Fibroblast of the aortic adventitia (primary cell): ENCODE data around the gene SARS1. TPM values are rescaled to one million over a fixed set of nuclear protein-coding genes. Genes with fewer than 3 reads are reported as not detected.
A peak's percentile ranks its signal among the peaks of the same experiment; 100 is the strongest.
"Not testable (repeated sequence)": the region's sequence is repeated elsewhere in the genome, so short reads cannot be mapped to it uniquely, and the experiment has no call there.

Experiments
- DNase-seq: peaks from one replicate; pipeline ENCODE4 v3.0.0-alpha.2; 2010; ENCODE audit warnings: low read depth
- H3K4me3 ChIP-seq: 2 replicates; pipeline ENCODE4 v1.5.1; 2011; ENCODE audit warnings: low read depth, mild to moderate bottlenecking, control low read depth, low read length, moderate library complexity
- total RNA-seq: library from RNA; depleted of rRNA; stranded (reverse); fragments of >200 nt; gene quantifications from 2 replicates; pipeline ENCODE4 v1.2.3, GENCODE V29; 2012; ENCODE audit warnings: low replicate concordance
- TF ChIP-seq, protein P1 (sequence below): IDR thresholded peaks from 2 replicates; pipeline ENCODE4 v1.5.1; 2011; ENCODE audit warnings: mild to moderate bottlenecking, low read length, control low read depth, inconsistent platforms; ENCODE audit not compliant: insufficient read depth

Gene SARS1
- total RNA-seq = 321 and 576 TPM in 2 replicates

GRCh38 chr1:109213824-109214693 lies at the start of gene SARS1:
Gene SARS1, plus strand, starts transcription at chr1:109213918. Its CDS starts 75 bp downstream, at chr1:109213993.
- H3K4me3 ChIP-seq = peak within 1 kb of the TSS; percentile 96
- DNase-seq = peak; percentile 81
- TF ChIP-seq, protein P1, sequence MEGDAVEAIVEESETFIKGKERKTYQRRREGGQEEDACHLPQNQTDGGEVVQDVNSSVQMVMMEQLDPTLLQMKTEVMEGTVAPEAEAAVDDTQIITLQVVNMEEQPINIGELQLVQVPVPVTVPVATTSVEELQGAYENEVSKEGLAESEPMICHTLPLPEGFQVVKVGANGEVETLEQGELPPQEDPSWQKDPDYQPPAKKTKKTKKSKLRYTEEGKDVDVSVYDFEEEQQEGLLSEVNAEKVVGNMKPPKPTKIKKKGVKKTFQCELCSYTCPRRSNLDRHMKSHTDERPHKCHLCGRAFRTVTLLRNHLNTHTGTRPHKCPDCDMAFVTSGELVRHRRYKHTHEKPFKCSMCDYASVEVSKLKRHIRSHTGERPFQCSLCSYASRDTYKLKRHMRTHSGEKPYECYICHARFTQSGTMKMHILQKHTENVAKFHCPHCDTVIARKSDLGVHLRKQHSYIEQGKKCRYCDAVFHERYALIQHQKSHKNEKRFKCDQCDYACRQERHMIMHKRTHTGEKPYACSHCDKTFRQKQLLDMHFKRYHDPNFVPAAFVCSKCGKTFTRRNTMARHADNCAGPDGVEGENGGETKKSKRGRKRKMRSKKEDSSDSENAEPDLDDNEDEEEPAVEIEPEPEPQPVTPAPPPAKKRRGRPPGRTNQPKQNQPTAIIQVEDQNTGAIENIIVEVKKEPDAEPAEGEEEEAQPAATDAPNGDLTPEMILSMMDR = no peak

- DNase-seq = no peak
- H3K4me3 ChIP-seq = no peak overlapping the region
- TF ChIP-seq, protein P1 = no peak
Measured at GRCh38 chr1:109164538-109164937, 49.2 kb upstream of the SARS1 start.

DNA sequence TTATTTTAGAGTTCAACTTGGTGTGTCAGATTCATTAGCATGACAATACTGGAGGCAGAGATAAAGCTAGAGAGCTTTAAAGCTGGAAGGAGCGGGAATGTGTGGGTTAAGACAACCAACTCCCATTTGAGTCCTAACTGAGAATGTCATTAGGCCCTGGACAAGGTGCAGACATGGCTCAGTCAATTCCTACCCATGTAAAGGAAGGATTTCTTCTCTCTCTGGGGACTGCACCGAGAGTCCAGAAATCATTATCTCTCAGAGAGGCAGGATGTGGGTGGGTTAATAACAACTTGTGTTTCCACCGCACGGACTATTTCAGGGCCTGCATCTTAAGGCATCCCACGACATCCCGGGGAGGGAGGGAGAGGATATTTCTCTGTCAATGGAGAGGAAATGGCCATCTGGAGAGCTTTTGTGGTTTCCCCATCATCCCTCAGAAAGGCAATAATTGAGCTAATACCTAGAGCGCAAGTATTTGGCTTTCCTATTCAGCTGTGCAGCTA lies 46.7 kb upstream of the SARS1 start:
- DNase-seq = no peak
- TF ChIP-seq, protein P1 = no peak
- no peak overlapping the region for H3K4me3 ChIP-seq

DNA sequence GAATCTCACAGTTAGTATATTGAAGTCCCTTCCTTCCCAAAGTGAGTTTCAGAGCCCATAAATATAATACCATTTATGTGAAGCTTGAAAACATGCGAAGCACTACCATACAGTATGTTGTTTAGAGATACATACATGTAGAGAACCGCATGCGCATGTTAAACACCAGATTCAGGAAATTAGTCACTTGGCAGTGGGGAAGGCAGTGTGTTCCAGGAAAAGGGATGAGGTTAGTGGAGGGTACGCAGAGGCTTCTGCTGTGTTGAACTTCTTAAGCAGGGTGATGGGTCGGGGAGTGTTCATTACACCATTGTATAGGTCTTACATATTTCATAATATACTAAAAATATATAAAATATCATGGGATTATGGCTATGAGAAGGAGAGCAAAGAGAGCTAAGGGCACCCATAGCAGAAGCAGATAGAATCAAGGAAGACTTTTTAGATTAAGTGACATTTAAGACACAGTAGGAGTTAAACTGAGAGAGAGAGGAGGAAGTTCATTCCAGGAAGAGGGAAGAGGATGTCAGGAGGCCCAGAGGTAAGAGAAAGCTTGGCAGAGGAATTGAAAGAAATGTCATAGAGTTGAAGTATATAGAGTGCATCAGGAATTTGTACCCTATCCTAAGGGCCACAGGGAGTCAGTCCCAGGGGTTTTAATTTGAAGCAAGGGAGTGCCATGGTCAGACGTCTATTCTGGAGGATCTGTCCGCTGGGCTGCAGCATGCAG lies 43.5 kb upstream of the SARS1 start:
- no peak overlapping the region for H3K4me3 ChIP-seq
- TF ChIP-seq, protein P1 = no peak
- peak; percentile 28 for DNase-seq

DNA sequence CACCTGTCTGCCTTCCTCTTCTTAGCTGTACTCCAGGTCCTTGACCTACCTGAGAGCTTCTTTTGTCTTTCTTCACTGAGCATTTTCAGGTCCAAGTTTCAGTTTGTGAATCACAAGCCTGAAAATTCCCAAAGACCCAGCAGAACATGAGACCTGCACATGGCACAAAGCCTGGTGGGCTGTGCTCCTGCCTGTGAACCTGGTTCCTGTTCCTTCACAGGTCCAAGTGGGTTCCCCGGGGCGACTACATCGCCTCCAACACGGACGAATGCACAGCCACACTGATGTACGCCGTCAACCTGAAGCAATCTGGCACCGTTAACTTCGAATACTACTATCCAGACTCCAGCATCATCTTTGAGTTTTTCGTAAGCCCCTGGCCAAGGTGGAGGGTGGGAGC lies 42.1 kb upstream of the SARS1 start:
- H3K4me3 ChIP-seq = no peak overlapping the region
- no peak for DNase-seq
- TF ChIP-seq, protein P1 = no peak

DNA sequence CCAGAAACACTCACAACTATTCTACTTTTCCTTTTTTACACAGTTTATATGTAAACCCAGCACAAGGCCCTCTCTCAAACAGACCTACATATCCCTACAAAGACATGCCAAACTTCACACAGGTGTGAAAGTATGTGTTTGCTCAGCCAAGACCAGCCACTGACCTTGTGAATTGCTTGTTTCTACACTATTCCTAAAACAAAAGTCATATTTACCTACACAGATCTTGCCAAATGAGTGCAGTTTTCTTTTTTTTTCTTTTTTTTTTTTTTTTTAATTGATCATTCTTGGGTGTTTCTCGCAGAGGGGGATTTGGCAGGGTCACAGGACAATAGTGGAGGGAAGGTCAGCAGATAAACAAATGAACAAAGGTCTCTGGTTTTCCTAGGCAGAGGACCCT lies 37.4 kb upstream of the SARS1 start:
- DNase-seq = not testable (repeated sequence)

GRCh38 chr1:109180715-109181084 lies 33.0 kb upstream of the SARS1 start:
- not testable (repeated sequence) for H3K4me3 ChIP-seq, DNase-seq

More for the DNA sequence above, 37.4 kb upstream of the SARS1 start:
- H3K4me3 ChIP-seq = not testable (repeated sequence)
